Measurements from ENCODE around the gene CDH16.
A peak's percentile ranks its signal among the peaks of the same experiment; 100 is the strongest.

Gene CDH16

DNA sequence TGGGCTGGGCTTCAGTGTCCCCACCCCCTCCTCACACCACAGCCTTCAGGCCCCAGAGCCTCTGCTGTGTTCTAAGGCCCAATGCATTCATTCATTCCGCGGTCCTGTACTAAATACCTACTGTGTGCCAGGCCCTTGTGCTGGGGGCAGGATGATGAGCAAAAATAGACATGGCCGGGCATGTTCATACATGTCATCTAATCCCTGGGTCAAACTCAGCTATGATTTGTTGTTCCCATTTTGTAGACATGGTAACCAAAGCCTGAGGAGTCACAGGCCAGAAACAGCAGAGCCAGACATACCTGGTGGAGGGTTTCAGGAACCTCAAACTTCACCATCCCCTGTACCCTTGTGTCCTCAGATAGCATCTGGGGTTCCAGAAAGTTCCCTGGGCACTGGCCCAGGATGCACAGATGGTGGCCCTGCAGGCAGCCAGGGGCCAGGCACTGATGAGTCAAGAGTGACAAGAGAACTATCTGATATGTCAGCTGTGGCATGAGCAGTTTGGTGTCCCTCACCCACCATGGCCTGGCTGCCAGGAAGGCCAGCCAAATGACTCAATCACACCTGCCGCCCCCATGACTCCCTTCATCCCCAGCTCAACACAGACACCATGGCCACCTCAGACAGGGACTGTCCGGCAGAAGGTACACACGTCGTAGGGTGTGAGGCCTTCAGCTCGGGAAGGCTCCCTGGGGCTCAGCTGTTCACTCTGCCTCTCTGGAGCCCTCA lies 9.4 kb upstream of the CDH16 start:
- no peak for DNase-seq

DNA sequence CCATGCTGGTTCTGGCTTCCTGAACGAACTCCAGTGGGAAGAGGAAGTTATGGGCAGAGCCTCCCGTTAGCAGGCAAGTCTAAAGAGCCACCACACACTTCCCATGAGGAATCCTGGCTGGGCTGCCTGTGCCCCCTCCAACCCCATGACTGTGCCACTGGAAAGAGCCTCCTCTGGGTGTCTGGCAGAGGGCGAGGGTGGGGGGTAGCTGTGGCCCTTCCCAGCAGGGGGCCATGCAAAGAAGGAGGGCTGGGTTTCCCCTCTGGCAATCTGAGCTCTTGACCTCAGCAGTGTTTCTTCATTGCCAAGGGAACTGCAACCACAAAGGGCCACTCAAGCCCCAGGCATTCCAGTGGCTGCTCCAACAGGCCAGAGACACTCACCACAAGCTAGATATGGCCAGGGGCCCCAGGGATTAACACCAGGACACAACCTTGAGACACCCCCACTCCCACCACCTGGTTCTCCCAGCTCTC lies 8.3 kb upstream of the CDH16 start:
- DNase-seq, result peak; percentile 76

DNA sequence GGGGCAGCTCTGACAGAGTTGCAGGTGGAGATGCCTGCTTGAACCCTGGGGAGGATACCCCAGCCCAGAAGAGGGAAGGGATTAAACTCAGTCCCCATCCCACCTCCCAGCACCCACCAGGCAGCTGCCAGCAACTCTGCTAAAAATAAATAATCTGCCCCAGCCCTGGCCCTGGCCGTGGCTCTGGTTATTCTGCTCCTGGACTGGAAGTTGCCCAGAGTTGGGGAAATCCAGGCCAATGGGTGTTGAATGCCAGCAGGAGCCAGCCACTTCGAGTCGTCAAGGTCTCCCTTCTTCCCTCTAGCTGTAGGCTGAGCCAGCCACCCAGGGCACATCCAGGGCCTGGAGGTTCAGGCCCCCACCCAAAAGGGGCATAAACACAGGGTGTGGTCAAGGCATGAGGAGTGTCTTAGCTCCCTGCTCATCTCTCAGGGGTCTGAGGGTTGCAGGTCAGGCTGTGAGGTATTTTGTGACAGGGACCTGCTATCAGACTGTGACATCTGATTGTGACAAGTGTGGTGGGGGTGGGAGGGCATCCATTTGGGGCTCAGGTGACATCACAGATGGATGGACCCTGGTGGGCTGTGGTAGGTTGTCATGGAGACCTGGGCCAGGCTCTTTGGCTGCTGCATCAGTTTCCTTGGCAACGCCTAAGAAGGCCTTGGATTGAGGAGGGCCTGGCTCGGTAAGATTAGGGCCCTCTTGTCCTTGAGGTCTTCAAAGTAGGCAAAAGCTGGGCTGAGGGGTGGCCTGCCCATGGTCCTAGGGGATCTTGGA lies 7.7 kb upstream of the CDH16 start:
- DNase-seq, result no peak

DNA sequence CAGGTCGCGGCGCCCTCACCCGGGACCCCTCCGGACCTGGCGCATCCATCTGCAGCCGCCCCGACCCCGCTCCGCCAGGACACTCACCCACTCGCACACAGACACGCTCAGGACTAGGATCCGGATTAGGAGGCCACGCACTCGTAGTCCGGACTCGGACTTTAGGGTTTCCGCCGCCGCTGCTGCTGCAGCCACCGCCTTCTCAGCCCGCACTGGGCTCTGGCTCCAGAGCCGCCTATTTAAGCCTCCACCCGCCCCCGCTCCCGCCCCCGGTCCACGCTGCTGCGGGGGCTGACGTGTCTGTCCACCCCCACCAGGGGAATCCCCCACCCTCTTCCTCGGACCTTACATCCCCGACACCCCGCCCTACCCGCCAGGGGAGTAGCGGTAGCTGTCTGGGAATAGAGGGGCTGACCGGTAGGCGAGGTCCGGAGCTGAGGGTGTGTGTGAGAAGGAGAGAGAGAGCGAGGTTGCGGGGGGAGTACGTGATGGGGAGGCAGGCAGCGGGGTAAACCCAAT lies 6.7 kb upstream of the CDH16 start, which contains the start of gene RRAD:
TSS of gene RRAD (minus strand) at position 214 of the 519 bp plus-strand sequence. CDS start 356 bp downstream, outside the sequence.
- DNase-seq, result peak; percentile 13

DNA sequence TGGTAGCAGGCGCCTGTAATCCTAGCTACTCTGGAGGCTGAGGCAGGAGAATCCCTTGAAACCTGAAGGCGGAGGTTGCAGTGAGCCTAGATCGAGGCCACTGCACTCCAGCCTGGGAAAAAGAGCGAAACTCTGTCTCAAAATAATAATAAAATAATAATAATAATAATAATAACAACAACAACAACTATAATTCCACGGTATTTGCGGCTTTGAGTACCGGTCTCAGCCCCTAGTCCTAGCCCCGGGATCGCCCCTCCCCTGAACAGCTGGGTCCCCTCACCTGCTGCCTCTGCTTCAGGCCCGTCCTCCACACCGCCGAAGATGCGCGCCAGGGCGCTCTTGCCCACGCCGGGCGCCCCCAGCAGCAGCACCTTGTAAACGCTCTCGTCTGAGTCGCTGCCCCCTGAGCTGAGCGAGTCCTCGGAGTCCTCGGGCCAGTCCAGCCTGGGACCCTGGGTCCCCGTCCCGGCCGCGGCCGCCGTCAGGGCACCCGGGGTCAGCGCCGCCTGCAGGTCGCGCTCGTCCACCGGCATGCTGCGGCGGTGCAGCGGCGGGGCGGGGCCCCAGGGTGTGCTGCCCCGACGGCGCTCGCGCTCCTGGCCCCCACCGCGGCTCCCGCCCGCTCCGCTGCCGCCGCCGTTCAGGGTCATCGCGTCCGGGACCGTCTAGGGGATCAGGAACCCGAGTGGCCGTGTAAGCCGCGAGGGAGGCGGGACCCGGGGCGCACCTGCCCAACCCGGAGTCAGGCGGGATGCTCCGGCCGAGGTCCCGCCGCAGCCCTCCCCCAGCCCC lies 6.0 kb upstream of the CDH16 start:
- no peak for DNase-seq

DNA sequence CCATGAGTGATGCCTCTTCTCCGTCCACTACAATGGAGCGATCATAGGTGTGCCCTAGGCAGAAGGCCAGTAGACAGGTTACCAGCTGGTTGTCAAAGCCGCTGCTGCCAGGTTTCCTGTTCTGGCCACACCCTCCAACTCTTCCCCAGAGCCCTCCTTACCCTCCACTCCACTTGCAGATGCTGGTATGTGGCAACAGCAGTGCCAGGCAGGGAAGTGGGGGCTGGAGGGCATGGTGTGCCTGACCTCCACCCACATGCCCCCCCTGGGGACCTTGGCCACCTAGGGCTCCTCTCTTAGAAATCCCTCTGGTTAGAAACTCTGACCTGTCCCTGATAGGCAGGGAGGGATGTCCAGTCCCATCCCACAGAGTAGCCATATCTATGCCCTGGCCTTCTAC lies 5.2 kb upstream of the CDH16 start:
- DNase-seq, result no peak

DNA sequence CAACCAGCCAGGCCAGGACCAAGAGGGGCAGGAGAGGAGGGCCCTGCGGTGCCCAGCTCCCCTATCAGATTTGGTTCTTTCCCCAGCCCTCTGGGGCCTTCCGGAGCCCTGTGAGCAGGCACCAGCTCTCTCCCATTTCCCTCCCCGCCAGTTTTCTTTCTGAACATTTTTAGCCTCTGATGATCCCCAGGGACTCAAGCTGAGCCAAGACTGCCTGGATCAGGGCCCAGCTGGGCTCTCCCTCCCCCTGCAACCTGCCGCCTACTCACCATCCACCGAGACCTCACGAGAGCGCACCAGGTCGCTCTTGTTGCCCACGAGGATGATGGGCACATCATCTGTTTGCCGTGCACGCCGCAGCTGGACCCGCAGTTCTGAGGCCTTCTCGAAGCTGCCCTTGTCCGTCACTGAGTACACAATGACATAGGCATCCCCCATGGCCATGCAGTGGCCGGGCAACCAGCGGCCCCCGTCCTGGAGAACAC lies 4.6 kb upstream of the CDH16 start:
- peak; percentile 36 for DNase-seq

DNA sequence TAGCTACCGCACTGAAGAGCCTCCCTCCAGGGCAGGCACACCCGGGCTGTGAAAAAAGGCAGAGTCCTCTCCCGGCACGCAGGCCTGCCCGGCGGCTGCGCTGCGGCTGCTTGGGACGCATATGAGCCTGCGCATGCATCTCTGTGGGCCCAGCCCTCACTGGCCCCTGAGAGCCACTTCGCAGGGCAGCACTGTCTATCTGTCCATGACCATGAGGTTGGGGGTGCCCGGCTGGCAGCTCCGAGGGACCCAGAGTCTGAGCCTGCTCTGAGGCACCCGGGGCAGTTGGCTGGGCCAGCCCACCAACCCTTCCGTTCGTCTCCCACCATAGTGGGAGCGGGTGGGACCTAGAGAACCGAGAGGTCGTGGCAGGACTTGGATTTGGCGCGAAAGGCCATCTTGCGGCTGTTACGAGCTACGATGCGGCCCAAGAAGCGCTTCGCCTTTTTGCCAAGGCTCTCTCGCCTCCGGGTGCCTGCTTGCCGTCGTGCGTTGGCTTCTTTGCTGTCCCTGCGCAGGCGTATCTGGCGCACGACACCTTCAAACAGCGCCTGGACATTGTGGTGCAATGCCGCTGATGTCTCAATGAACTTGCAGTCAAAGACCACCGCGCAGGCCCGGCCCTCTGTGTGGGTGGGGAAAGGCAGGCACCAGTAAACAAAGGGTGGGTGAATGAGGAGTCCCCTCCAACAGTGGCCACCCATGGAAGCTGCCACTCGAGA lies 3.2 kb upstream of the CDH16 start:
- DNase-seq, result no peak

DNA sequence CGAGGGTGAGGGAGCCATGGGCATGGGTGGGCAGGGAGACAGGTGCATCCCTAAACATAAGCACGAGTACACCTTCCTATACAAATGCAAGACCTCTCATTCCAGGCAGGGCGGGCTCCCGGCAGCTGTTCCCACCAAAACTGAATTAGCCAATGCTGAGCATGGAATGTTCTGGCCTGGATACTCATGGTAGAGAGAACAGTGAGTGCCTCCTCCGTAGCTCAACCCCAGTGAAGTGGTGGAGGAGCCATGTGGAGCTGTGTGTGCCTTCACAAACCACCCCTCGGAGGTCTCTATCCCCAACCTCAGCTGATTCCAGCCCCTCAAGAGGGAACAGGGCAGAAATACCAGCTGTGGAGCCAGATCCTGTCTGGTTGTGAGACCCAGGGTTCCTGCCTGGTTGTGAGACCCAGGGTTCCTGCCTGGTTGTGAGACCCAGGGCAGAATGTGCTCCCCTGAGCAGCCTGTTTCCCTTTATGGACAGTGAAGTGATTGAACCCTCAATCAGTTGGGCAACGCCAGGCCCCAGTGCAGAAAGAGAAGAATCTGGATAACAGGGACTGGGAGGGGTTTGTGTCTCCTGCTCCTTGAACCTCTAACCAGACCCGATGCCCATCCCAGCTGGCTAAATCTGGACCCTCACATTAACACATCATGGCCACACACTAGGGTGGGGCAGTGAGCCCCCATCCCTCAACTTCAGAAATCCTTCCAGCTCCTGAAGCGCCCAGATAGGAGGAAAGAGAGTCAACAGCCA lies 2.4 kb upstream of the CDH16 start:
- DNase-seq, result no peak

DNA sequence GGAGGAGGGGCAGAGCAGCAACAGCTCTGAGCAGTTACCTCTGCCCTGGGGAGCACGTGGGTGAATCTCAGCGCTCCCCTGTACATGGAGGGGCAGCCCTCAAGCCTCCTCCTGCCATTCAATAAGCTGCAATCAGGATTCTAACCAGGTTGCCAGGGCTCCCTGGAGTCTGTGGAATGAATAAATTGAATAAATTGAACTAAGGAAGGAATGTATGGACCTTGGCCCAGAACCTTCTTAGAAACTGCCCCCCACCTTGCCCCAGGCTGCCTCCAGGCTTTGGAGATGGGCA lies 1.6 kb upstream of the CDH16 start:
- DNase-seq, result no peak

DNA sequence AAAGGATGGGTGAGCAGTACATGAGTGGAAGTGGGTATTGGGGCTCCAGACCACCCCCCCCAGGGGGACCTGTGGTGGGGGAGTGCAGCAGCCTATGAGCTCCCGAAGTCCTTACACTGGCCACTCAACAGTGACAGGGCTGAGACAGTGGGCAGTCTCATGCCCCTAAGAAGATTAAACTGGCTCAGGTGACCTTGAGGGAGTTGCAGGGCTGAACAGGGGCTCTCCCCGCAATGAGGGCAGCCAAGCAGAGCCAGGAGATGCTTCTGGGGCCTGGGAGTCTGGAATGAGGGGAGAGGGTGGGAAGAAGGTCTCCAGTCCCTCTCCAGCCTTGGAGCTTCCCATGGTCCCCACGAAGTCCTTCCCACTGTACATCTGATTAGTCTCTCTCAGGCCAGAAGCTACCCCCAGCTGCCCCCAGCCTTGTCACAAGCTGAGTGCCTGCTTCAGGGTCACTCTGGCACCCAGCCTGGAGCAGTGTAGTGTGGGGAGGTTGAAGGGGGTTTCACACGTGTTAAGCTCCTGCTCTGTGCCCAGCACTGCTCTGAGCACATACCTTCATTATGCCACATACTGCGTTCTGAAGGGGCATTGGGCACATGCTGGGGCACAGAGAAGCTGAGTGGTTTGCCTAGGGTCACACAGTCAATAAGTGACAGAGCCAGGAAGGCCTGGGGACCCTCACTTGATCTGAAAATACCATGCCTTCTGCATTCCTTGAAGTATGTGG lies 1.0 kb upstream of the CDH16 start:
- DNase-seq, result no peak

DNA sequence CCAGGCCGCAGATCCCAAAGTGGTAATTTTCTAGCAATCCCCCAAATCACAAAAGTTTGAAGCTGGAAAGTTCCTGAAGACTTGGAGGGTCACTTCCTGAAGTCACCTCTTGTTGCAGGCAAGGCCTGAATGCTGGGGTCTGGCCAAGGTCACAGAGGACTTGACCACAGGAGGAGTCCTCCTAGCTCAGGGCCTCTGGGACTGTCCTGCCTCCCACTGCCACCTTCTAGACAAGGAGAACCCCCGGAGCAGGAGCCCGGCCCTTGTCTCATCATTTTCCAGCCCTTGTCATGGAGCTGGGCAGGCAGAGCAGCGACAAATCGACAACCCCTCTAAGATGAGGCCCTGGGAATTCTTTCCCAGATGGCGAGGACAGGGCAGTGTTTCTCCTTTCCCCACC lies 330 bp downstream of the CDH16 start:
- DNase-seq, result no peak

DNA sequence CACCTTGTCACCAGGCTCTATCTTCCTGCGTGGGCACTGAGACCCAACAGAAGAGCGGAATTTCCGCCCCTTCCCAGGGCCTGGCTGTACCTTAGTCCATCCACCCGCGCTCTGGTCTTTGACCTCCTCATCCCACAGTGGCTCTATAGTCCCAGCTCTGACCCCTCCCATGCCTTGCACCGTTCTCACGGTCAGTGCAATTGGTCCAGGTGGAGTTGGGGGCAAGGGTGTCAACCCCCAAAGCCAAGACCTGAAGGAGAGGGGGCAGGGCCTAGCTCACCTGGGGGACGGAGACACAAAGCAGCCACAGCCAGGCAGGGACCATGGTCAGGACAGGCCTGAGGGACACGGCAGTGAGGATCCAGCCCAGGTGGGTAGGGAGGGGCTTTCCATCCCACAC lies 944 bp downstream of the CDH16 start:
- DNase-seq, result no peak

DNA sequence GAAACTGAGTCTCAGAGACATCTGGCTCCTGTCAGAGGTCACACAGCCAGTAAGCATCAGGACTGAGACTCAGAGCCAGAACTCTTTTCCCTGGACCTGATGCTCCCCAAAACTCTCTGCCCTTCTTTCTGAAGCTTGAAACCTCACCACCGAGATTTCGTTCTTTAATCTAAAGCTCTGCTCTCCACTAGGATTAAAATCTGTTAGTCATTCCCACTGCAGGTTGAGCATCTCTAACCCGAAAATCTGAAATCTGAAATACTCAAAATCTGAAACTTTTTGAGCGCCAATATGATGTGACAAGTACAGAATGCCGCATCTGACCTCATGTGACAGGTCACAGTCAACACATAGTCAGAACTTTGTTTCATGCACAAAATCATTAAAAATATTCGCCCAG lies 2.2 kb downstream of the CDH16 start:
- DNase-seq, result no peak

DNA sequence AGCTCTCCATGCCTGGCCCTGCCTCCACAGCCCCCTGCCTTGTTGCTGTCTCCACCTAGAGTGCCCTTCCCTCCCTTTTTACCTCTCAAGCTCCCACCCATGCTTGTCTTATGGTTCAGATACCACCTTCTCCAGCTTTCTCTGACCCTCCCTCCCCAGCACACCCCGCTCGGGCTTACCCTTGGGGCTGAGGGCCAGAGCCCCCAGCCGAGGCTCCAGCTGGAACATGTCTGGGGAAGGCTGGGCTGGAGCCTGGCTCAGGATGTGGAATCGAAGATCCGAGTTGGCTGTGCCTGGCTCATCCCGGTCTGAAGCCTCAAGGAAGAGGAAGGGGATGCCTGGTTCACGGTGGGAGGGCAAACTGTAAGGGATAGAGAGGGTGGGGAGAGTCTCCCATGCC lies 3.6 kb downstream of the CDH16 start:
- DNase-seq, result no peak

DNA sequence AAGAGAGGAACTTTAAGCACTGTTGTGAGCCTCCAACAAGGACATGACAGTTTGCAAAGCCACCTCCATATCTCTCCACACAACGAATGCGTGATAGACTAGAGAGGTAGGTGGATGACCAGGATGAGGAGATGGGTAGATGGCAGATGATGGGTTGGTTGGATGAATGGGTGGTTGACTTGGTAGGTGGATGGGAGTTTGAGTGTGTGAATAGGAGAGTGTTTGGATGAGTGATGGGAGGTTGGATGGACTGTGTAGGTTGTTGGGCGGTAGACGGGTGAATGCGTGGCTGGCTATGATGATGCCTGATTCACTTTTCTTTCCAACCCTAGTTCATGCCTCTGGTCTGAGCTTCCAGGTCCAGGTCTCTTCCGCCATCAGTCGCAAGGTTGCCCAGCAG lies 4.1 kb downstream of the CDH16 start:
- DNase-seq, result no peak

DNA sequence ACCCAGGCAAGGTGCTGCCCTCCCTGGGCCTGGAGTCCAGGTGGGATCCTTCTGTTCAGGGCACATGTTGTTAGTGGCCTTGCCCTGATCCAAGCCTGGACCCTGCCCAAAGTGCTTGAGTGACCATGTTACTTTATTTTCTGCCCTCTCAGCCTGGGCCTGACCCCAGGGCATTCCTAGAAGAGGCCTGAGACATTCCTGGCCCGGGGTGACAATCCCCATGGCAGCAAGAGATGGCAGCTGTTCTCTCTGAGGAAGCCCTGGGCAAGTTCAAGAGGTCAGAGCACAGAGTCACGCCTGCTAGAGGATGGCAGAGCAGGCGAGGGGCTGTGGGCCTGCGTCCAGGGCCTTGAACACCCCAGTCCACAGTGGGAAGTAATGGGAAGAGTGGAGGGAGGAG lies 5.0 kb downstream of the CDH16 start:
- DNase-seq, result no peak

DNA sequence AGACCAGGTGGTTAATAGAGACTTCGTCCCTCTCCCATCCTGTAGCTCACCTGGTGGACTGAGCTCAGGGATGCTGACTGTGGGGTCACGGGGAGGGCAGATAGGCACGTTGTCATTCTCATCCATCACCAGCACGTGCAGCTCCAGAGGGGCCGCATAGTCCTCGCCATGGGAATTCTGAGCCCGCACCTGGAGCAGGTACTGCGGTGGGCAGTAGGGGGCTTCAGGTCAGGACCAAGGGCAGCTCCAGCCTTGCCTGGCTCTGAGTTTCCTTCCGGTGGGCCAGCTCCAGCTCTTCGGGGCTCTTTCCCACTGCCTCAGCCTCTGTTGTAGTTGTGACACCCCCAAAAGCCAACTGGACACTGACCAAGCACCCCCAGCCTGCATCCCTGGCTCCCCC lies 5.6 kb downstream of the CDH16 start:
- no peak for DNase-seq

DNA sequence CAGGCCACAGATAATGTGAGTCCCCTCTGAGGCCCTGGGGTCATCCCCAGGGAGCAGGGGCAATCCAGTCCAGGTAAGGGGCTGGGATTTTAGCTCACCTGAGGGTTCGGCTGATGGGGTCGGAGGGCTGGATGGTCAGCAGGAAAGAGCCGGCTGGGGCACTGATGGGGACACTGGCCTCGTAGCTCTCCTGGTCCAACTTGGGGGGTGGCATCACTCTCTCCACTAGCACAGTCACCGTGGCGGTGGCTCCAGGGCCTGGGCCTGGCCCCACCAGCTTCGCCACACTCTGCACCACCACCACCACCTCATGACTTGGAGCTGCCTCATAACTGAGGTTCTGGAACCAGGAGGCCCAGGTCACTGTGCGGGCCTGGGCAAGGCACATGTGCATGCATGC lies 6.9 kb downstream of the CDH16 start:
- no peak for DNase-seq

DNA sequence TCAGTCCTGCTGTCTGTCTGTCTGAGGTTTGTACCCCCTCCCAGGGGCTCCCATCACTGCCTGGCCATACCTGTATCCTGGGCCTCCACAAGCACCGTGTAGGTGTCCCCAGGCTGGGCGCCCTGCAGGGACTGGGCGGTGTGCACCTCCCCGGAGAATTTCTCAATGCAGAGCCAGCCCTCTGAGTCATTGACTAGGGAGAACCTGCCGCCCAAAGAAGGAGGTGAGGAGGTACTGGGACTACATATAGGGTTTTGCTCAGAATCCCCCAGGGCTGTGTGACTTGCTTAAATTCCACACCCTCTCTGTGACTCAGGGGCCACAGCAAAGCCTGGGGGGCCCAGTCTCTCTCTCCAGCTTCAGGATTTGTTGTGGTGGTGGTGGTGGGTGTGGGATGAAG lies 7.6 kb downstream of the CDH16 start:
- DNase-seq, result no peak
